Stimulated activated naive CD8-positive, alpha-beta T cell treated with anti-CD3 and anti-CD28 coated beads, Interleukin-15, Interleukin-2, amounts not matched to agents 100 U/mL and 50 U/mL, for 24 hours (primary cell): ENCODE data around the gene CTNNA3.

Source experiments
- ATAC-seq: fragments of 150-1000 bp; cut with Tn5 transposase; one replicate; pipeline ENCODE4 v1.10.0; 2021
- DNase-seq: peaks from one replicate; pipeline ENCODE4 v3.0.0; 2021

Gene CTNNA3

GRCh38 chr10:66811211-66811610, 884.8 kb downstream of the CTNNA3 start:
- no peak for ATAC-seq
- no peak for DNase-seq

DNA sequence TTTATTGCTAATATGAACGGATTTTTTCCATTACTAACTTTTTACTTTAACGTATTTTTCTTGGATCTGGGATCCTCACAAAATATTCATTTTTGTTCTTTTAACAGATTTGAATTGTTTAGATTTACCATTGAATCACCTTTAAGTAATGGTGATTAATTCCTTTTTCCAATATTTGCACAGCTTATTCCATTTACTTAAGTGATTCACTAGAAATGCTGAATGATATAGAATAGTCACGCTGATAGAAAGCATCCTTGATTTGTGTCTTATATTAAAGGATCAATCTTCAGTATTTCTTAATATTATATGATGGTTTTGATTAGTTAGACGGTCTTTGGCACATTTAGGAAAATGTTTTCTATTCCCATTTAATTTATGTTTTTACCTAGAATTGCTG, 886.6 kb downstream of the CTNNA3 start:
- ATAC-seq (no peak), DNase-seq (no peak)

DNA sequence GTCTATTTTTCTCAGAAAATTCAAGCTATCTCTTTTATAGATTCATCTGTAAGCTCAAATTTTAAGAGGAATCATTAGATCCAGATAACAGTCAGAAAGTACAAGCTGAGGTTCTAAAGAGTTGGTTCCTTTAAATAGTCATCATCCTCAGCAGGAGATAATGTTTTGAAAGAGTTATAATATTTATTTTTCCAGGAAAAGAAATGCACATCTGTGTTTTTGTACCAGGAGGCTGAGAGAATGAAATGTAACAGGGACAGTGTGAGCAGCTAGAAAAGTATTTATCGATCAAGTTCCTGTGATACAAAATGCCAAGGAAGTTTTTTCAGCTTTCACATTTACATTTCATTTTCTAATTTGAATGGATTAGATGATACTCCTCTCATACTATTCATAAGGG, 890.4 kb downstream of the CTNNA3 start:
- DNase-seq: no peak
- no peak for ATAC-seq

GRCh38 chr10:66804962-66805361, 891.0 kb downstream of the CTNNA3 start:
- no peak for ATAC-seq
- DNase-seq: no peak

DNA sequence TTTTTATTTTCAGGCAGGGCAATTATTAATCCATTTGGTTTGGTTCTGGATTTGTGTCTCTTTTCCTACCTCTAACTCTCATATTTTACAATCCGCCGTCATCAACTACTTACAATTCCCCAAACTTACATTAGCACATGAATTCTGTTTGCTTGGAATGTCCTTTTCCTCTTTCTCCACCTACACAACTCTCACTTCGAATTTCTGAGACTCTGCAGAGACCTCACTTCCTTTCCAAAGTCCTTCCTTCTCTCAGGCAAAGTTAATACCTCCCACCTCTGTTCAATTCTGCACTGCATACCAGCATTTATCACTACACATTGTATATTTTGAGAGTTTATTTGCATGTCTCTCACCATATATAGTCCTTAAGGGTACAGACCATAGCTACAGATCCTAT, 892.8 kb downstream of the CTNNA3 start:
- DNase-seq (no peak), ATAC-seq (no peak)

DNA sequence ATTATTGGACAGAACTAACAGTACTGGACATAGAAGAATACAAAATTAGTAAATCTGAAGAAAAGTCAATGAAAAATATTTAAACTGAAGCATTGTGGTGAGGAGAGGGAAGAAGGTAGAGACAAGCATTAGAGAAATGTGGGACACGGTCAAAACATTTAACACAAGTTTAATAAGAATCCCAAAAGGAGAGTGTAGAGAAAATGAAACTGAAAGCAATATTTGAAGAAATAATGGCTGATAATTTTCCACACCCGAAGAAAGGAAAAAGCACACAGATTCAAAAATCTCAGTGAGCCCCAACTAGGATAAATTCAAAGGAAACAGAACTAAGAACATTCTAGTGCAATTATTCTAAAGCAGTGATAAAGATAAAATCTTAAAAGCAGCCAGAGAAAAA, 896.5 kb downstream of the CTNNA3 start:
- ATAC-seq (no peak), DNase-seq (no peak)

DNA sequence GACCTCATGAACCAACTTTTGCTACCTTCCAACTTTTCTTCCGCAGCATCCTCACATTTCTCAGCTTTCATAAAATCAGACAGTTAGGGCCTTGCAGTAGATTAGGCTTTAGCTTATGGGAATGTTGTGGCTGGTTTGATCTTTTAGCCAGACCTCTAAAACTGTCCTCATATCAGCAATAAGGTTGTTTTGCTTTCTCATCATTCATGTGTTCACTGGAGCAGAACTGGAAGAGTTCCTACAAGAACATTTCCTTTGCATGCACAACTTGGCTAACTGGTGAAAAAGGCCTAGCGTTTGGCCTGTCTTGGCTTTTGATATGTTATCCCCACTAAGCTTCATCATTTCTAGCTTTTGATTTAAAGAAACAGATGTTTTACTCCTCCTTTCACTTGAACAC, 900.1 kb downstream of the CTNNA3 start:
- ATAC-seq (no peak), DNase-seq (no peak)

- no peak for ATAC-seq
- DNase-seq: no peak
These were observed 903.6 kb downstream of the CTNNA3 start for GRCh38 chr10:66792441-66792840.

DNA sequence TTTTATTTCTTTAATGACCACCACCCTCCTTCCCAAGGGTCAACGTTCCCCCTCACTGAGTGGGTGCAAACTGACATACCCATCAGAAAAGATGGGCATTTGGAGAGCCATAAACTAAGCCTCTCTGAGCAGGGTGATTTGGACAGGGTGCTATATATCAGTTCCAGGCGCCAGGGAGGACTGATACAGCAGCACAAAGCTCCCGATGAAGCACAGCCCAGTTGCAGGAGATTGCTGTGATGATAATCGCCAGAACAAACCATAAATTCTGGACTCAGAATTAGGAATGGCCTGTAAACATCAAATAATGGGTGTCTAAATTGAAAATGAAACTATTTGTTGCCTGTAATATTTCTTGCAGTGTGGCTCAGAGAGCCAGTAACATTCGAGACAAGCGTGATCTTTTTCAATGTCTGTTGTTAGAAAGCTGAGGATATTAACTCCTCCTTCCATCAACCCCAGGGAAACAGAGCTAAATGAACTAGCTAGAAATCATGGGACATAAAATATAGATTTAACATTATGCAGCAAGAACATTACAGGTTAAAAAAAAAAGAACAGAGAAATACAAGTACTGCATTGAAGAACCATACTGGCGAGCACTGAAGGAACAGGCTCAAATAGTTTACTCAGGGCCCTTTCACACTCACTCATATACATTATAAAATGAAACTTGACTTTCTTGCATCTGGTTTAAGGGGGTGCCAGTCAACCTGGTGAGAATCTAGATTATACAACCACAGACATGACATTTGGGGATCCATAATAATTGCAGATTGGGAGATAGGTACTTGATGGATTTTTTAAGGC, 907.6 kb downstream of the CTNNA3 start:
- ATAC-seq: no peak
- no peak for DNase-seq

DNA sequence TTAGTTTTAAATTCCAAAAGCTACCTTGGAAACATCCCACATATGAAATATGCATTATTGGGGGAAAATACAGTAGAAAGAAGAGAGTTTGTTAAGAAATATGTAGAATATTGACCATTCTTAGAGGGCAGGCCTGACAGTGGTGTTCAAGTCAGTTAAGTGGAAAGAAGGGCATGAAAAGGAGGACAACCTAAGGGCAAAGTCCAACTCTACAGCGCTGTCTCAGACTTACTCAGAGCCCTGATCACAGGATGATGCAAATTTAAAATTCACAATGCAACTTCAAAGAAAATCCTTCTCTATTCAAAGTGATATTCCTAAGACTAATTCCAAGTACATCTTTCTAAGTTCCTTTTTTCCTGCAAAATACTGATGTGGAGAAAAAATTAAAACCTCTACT, 909.3 kb downstream of the CTNNA3 start:
- no peak for DNase-seq
- no peak for ATAC-seq

DNA sequence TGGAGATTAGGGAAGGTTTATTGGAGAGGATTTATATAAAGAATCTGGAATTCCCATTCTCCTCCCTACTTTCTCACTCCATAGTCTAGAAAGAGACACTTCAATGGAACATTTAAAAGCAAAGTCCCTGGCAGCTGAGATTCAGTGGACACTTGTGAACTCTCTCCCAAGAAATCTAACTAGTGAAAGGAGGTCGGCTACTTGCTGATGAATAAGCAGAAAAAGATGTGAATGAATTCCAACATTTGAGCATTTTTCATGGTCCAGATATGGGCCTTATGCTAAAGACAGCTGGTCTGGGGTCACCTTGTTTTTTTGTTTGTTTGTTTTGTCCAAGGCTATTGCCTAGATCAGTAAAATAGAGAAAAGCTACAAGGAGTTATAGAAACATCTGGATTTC, 911.2 kb downstream of the CTNNA3 start:
- DNase-seq: no peak

DNA sequence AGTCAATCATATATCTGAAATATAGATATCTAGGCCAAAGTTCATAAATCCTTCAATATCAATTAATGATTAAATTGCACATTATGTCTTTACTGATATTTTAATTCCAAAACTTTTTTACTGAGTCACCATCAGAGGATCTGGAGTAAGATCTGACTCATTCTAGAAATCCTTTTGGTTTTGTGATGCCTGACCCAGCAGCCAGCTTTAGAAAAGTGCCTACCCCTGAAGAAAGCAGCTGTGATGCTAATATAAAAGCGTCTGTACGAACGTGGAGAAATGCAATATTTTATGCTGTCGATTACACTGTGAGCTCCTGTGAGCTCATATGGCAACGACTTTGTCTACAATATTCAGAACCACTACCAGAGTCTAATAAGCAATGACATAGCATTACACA, 912.7 kb downstream of the CTNNA3 start:
- DNase-seq: no peak
- ATAC-seq: no peak

More for the DNA sequence above, 911.2 kb downstream of the CTNNA3 start:
- ATAC-seq: no peak

- ATAC-seq (no peak), DNase-seq (no peak)
These were observed 913.2 kb downstream of the CTNNA3 start for GRCh38 chr10:66782776-66783175.

GRCh38 chr10:66782144-66782543, 913.9 kb downstream of the CTNNA3 start:
- ATAC-seq (no peak), DNase-seq (no peak)

DNA sequence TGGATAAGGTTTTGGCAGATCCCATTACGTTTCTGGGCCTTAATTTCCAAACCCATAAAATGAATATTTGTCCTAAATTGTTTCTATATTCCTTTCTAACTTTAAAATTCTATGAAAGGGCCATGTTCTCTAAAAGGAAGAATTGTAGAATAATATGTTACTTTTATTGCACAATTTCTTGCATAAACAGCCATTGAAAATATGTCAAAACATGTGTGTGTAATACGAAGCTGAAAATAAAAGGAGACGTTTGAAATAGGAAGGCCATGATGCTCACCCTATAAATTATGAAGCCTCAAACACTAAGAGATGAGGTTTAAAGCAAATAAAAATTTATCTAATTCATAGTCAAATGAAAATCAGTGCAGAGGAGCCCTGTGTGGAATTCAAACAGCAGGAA, 915.2 kb downstream of the CTNNA3 start:
- DNase-seq: no peak

DNA sequence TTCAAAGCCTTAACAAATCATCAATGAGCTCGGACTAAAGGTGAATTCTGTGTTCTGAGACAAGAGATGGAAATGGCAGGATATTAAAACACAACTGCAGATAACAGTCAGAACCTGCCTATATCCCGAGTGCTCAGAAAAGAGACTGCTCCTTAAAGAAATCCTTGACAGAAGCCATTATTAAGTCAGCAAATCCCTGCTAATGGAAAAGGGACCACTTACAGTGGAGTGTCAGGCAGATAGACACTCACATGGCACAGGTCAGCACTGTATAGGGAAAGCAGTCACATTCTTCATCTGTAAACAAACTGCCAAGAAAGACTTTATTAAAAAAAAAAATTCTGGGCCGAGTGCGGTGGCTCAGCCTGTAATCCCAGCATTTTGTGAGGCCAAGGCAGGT, 917.6 kb downstream of the CTNNA3 start:
- no peak for ATAC-seq
- DNase-seq: no peak

More for the DNA sequence above, 915.2 kb downstream of the CTNNA3 start:
- no peak for ATAC-seq

DNA sequence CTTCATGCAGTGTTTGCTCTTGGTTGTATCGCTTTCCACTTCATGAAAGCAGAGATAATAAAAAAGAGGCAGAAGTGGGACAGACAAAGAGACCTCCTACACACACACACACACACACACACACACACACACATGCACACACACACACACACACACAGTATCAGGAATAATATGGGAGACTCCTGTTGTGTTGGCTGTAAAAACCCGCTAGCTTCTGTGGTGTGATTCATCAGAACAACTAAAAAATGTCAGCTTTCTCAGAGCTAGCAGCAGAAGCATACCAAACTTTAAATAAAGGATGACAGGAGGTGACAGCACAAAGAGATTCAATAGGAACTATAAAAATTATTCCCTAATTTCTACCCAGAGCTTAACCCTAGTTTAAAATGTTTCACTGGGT, 918.3 kb downstream of the CTNNA3 start:
- ATAC-seq (no peak), DNase-seq (no peak)

DNA sequence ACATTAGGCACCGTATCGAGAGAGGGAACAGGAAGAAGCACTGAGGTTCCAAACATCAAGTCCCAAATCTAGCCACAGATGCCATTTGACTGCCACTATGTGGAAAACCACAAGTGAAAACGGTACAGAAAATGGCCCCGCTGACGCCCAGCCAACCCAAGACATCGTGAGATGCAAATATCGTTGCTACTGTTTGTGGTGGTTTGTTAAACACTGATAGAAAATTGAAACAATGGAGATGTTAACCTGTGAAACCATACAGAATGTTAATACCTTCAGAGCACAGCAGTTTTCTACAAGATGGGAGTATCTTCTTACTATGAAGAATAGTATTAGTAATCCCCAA, 922.5 kb downstream of the CTNNA3 start:
- DNase-seq (no peak), ATAC-seq (no peak)

- ATAC-seq (no peak), DNase-seq (no peak)
These were observed 923.2 kb downstream of the CTNNA3 start for GRCh38 chr10:66772548-66773471.

GRCh38 chr10:66767707-66768106, 928.3 kb downstream of the CTNNA3 start:
- DNase-seq: no peak
- ATAC-seq: no peak

DNA sequence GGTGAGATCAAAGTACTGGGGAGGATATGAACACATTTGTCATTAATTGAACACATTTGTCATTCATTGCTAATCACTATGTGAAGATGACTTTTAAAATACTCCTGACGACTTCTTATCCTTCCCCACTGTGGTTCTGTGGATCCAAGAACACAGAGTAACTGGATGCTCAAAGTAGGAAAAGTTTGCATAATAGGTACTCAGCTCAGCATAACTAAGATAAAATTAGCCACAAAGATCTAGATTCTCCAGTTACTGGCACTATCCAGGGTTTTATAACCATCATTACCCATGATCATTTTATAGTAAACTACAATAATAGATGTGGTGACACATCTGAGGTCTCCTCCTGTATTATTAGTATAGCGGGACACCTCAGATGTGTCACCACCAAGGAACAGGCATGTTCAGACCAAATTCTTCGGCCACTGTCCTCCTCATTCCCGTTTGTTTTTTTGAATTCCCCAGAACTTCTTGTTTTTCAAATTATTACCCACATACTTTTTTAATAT, 933.7 kb downstream of the CTNNA3 start:
- ATAC-seq (no peak), DNase-seq (no peak)

DNA sequence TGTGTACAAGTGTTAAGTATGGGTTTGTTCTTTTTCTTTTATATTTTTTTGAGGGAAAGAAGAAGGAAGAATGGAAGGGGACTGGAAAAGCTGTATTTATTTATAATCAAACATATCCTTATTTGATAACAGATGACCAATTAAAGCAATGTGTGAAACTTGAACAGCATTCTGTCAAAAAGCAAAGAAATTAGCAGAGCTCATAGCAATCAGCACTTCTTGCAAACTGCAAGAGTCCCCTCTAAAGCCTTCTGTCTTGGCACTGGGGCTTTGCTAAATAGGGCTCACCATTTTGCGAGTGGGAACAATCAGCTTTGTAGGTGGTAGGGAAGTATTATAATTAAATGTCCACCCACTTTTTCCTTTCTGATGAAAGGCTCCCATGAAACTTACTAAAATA, 935.1 kb downstream of the CTNNA3 start:
- no peak for ATAC-seq
- no peak for DNase-seq

DNA sequence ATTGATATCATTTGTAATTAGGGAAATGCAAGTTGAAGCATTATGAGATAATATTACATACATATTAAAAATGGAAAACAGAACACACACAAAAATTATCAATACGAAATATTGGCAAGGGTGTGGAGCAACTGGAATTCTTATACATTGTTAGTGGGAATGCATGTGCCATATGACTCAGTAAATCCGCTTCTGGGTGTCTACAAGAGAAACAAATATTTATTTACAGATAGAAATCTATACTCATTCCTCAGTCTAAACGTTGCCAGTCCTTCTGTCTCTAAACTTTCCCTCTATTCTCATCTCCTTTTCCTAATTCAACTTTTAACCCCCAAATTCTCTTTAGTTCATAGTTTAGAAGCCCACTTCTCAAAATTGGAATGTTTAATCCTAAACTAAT, 940.5 kb downstream of the CTNNA3 start:
- ATAC-seq (no peak), DNase-seq (no peak)
